HL-60 (cell line): Measurements from ENCODE around the gene HOXA2.

Source experiments
- DNase-seq, 2 experiments: peaks; one replicate each; pipeline ENCODE4 v3.0.0-alpha.2; 2010 to 2020; ENCODE audit warnings: low read depth in 1 of 2, low spot score in 1 of 2
- H3K27ac ChIP-seq: fragments of 250-450 bp; sonication (Bioruptor Pico); replicated peaks from 2 replicates; pipeline ENCODE4 v1.5.1; 2020; ENCODE audit warnings: mild to moderate bottlenecking, moderate library complexity
- H3K27me3 ChIP-seq: fragments of 250-450 bp; sonication (Bioruptor Pico); 2 replicates; pipeline ENCODE4 v1.5.1; 2021; ENCODE audit warnings: mild to moderate bottlenecking, moderate library complexity; ENCODE audit not compliant: insufficient read depth, poor library complexity, severe bottlenecking
- H3K4me3 ChIP-seq: replicated peaks from 2 replicates; pipeline ENCODE4 v1.5.1; 2011; ENCODE audit warnings: mild to moderate bottlenecking, control low read depth, low read length; ENCODE audit not compliant: insufficient read depth
- CTCF ChIP-seq: IDR thresholded peaks from one replicate; pipeline ENCODE4 v1.5.1; 2011; ENCODE audit warnings: low read length, control low read depth, inconsistent platforms; ENCODE audit not compliant: insufficient read depth
- GABPA ChIP-seq: IDR thresholded peaks from 2 replicates; pipeline ENCODE4 v1.6.1; 2012; ENCODE audit warnings: low read depth
- POLR2AphosphoS5 ChIP-seq: IDR thresholded peaks from 2 replicates; pipeline ENCODE4 v1.6.1; 2012; ENCODE audit warnings: low read depth
- REST ChIP-seq: IDR thresholded peaks from 2 replicates; pipeline ENCODE4 v1.6.1; 2012; ENCODE audit warnings: low read depth; ENCODE audit not compliant: insufficient replicate concordance
- SPI1 ChIP-seq: IDR thresholded peaks from 2 replicates; pipeline ENCODE4 v1.6.1; 2012; ENCODE audit warnings: low read depth, mild to moderate bottlenecking, borderline replicate concordance

The HOXA2 gene

GRCh38 chr7:27078616-27079233 is 23.8 kb downstream of the HOXA2 start:
- no peak for TF ChIP-seq REST
- TF ChIP-seq CTCF, result no peak
- TF ChIP-seq POLR2AphosphoS5, result no peak
- no peak for TF ChIP-seq SPI1
- TF ChIP-seq GABPA, result no peak
- DNase-seq, result no peak
- Histone ChIP-seq H3K27me3 (no peaks in the 10 kb centered on the region), H3K27ac (no peak overlapping the region), H3K4me3 (no peak overlapping the region)

- H3K4me3 ChIP-seq, result no peak overlapping the region
- no peak overlapping the region for H3K27ac ChIP-seq
- peak in 1 of 2 experiments; percentile 7 for DNase-seq
- peak; percentile 68; the same call in 1 of the 2 replicates for TF ChIP-seq SPI1
- TF ChIP-seq POLR2AphosphoS5, result no peak
- H3K27me3 ChIP-seq, result no peaks in the 10 kb centered on the region
Measured at GRCh38 chr7:27073076-27073475, 29.4 kb downstream of the HOXA2 start.

GRCh38 chr7:27071622-27072390 is 30.7 kb downstream of the HOXA2 start:
- Histone ChIP-seq H3K27me3 (no peaks in the 10 kb centered on the region), H3K27ac (no peak overlapping the region), H3K4me3 (no peak overlapping the region)
- DNase-seq, result peak; percentile 60 to 67
- TF ChIP-seq GABPA (no peak), POLR2AphosphoS5 (0 out of 2 replicates have a peak, but pooled peaks have one; percentile 23)

- no peak overlapping the region for H3K4me3 ChIP-seq
- TF ChIP-seq SPI1 (no peak), POLR2AphosphoS5 (no peak), CTCF (no peak), GABPA (no peak), REST (no peak)
- no peak for DNase-seq
- H3K27me3 ChIP-seq, result no peaks in the 10 kb centered on the region
- H3K27ac ChIP-seq, result no peak overlapping the region
Measured at GRCh38 chr7:27068259-27068658, 34.2 kb downstream of the HOXA2 start.
